ENCODE results near the gene ENPP3.

ENPP3 gene

DNA sequence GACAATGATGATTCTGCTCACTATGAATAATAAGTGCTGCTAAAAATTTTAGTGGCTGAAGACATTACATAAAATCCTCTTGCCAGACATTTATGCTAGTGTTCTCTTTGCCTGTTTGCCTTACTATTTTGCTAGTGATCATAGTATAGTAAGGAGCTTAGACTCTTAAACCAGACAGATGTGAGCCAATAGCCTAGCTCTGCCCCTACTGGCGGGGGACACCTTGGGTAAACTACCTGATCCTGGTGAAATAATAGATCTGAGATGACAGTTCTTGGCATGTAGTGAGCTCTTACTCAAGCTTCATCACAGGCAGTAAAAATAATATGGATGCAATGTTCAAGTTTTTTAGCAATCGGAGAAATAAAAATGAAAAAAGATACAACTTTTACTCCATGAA is 18.8 kb downstream of the ENPP3 start:
- ATAC-seq (ENCODE audit: low read depth) (no peak), DNase-seq (ENCODE audit: low spot score) (no peak)
- Histone ChIP-seq H3K9me3 (ENCODE audit: severe bottlenecking) (no peaks in the 10 kb centered on the region), H3K27me3 (ENCODE audit: insufficient read depth, poor library complexity, severe bottlenecking) (no peaks in the 10 kb centered on the region), H3K4me1 (ENCODE audit: insufficient read depth, poor library complexity, severe bottlenecking) (peaks cover 7% of the 10 kb centered on the region), H3K27ac (ENCODE audit: poor library complexity, severe bottlenecking) (no peak overlapping the region), H3K4me3 (ENCODE audit: severe bottlenecking) (no peak overlapping the region), H3K36me3 (ENCODE audit: low read depth) (no peaks in the 10 kb centered on the region)
- TF ChIP-seq, protein P1, sequence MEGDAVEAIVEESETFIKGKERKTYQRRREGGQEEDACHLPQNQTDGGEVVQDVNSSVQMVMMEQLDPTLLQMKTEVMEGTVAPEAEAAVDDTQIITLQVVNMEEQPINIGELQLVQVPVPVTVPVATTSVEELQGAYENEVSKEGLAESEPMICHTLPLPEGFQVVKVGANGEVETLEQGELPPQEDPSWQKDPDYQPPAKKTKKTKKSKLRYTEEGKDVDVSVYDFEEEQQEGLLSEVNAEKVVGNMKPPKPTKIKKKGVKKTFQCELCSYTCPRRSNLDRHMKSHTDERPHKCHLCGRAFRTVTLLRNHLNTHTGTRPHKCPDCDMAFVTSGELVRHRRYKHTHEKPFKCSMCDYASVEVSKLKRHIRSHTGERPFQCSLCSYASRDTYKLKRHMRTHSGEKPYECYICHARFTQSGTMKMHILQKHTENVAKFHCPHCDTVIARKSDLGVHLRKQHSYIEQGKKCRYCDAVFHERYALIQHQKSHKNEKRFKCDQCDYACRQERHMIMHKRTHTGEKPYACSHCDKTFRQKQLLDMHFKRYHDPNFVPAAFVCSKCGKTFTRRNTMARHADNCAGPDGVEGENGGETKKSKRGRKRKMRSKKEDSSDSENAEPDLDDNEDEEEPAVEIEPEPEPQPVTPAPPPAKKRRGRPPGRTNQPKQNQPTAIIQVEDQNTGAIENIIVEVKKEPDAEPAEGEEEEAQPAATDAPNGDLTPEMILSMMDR (IDR thresholded peaks at IDR 0.05; ENCODE audit: poor library complexity, severe bottlenecking): no peak

GRCh38 chr6:131656667-131657066 is 19.6 kb downstream of the ENPP3 start:
- Histone ChIP-seq H3K36me3 (ENCODE audit: low read depth) (no peaks in the 10 kb centered on the region), H3K9me3 (ENCODE audit: severe bottlenecking) (no peaks in the 10 kb centered on the region), H3K4me1 (ENCODE audit: insufficient read depth, poor library complexity, severe bottlenecking) (peaks cover 7% of the 10 kb centered on the region), H3K4me3 (ENCODE audit: severe bottlenecking) (no peak overlapping the region), H3K27ac (ENCODE audit: poor library complexity, severe bottlenecking) (no peak overlapping the region), H3K27me3 (ENCODE audit: insufficient read depth, poor library complexity, severe bottlenecking) (no peaks in the 10 kb centered on the region)
- DNase-seq (ENCODE audit: low spot score) (no peak), ATAC-seq (ENCODE audit: low read depth) (no peak)
- TF ChIP-seq, protein P1 (IDR thresholded peaks at IDR 0.05; ENCODE audit: poor library complexity, severe bottlenecking): no peak

DNA sequence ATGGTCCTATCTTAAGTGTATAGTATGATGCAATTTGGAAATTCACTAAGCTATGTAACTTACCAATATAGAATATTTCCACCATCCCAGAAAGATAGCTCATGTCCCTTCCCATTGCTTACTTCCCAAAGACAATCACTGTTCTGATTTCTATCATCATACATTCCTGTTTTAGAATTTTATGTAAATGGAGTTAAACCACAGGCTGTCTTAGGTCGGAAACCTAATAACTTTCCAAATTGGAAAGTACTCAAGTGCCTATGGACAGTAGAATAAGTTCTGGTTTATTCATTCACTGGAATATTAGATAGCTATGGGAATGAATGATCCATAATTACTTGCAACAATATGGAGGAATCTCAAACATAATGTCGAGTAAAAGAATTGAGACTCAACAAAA is 20.1 kb downstream of the ENPP3 start:
- no peaks in the 10 kb centered on the region for H3K9me3 ChIP-seq (ENCODE audit: severe bottlenecking)
- H3K4me1 ChIP-seq (ENCODE audit: insufficient read depth, poor library complexity, severe bottlenecking): peaks cover 6% of the 10 kb centered on the region
- no peak for DNase-seq (ENCODE audit: low spot score)
- H3K27me3 ChIP-seq (ENCODE audit: insufficient read depth, poor library complexity, severe bottlenecking): no peaks in the 10 kb centered on the region
- no peak for ATAC-seq (ENCODE audit: low read depth)
- H3K4me3 ChIP-seq (ENCODE audit: severe bottlenecking): no peak overlapping the region
- TF ChIP-seq, protein P1 (IDR thresholded peaks at IDR 0.05; ENCODE audit: poor library complexity, severe bottlenecking): no peak
- H3K27ac ChIP-seq (ENCODE audit: poor library complexity, severe bottlenecking): no peak overlapping the region
- no peaks in the 10 kb centered on the region for H3K36me3 ChIP-seq (ENCODE audit: low read depth)

DNA sequence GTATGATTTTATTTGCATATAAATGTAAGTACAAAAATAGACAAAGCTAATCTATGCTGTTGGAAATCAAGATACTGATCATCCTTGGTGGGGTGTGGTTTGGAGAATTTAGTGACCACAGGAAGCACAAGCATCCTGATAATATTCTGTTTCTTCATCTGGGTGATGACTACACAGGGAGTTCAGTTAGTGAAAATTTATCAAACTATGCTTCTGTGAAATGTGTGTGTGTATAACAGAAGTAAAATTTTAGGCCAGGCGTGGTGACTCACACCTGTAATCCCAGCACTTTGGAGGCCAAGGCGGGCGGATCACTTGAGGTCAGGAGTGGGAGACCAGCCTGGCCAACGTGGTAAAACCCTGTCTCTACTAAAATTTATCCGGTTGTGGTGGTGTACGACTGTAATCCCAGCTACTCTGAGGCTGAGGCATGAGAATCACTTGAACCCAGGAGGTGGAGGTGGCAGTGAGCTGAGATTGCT is 20.6 kb downstream of the ENPP3 start:
- DNase-seq (ENCODE audit: low spot score) (no peak), ATAC-seq (ENCODE audit: low read depth) (no peak)
- TF ChIP-seq, protein P1 (IDR thresholded peaks at IDR 0.05; ENCODE audit: poor library complexity, severe bottlenecking): no peak
- no peaks in the 10 kb centered on the region for H3K27me3 ChIP-seq (ENCODE audit: insufficient read depth, poor library complexity, severe bottlenecking)
- H3K4me1 ChIP-seq (ENCODE audit: insufficient read depth, poor library complexity, severe bottlenecking): peaks cover 2% of the 10 kb centered on the region
- no peak overlapping the region for H3K27ac ChIP-seq (ENCODE audit: poor library complexity, severe bottlenecking)
- no peak overlapping the region for H3K4me3 ChIP-seq (ENCODE audit: severe bottlenecking)
- no peaks in the 10 kb centered on the region for H3K9me3 ChIP-seq (ENCODE audit: severe bottlenecking)
- no peaks in the 10 kb centered on the region for H3K36me3 ChIP-seq (ENCODE audit: low read depth)

GRCh38 chr6:131658287-131658686 is 21.2 kb downstream of the ENPP3 start:
- Histone ChIP-seq H3K36me3 (ENCODE audit: low read depth) (no peaks in the 10 kb centered on the region), H3K4me1 (ENCODE audit: insufficient read depth, poor library complexity, severe bottlenecking) (no peaks in the 10 kb centered on the region)

More at GRCh38 chr6:131658287-131658686, 21.2 kb downstream of the ENPP3 start:
- Histone ChIP-seq H3K27me3 (ENCODE audit: insufficient read depth, poor library complexity, severe bottlenecking) (no peaks in the 10 kb centered on the region), H3K9me3 (ENCODE audit: severe bottlenecking) (no peaks in the 10 kb centered on the region), H3K4me3 (ENCODE audit: severe bottlenecking) (no peak overlapping the region), H3K27ac (ENCODE audit: poor library complexity, severe bottlenecking) (no peak overlapping the region)
- ATAC-seq (ENCODE audit: low read depth) (no peak), DNase-seq (ENCODE audit: low spot score) (no peak)
- TF ChIP-seq, protein P1 (IDR thresholded peaks at IDR 0.05; ENCODE audit: poor library complexity, severe bottlenecking): no peak
